NK-92 (cell line): ENCODE data around the gene GNAZ.

Experiments used
- DNase-seq: peaks from one replicate; lab custom pipeline; 2025; ENCODE audit not compliant: unreplicated experiment; lab: John Stamatoyannopoulos, UW

The GNAZ gene

DNA sequence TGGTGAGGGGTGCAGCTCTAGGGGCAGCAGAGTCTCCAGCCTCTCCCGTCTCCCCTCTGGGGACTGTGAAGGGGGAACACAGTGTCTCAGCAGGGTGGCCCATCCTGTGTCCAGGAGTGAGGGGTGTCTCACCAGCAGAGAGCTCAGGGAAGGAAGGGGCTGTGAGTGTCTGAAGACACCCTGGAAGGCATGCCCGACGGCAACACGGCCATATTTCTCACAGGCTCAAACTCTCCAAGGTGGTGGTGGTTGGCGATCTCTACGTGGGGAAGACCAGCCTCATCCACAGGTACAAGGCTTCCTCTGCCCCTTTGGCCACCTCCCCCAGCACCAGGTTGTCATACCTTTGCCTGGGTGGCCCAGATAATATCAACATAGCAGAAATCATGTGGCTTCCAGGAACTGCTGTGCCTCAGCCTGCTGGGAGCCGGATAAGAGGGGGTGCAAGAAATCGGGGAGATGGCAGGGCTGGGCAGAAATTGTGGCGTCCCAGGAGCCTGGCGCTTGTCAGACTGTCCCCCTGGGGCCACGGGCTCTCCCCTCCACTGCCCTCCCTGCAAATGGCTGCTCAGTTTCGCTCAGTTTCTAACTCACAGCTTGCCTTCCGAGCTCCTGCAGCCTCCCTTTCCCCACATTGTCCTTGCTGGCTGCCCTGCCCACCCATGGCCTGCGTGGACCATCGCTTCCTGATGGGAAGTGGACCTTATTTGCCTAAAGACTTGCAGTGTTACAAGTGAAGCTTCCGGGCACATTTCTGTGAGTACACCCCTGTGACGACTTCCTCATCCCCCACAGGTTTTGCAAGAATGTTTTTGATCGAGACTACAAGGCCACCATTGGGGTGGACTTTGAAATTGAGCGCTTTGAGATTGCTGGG lies 82.2 kb downstream of the GNAZ start:
- DNase-seq, result no peak

DNA sequence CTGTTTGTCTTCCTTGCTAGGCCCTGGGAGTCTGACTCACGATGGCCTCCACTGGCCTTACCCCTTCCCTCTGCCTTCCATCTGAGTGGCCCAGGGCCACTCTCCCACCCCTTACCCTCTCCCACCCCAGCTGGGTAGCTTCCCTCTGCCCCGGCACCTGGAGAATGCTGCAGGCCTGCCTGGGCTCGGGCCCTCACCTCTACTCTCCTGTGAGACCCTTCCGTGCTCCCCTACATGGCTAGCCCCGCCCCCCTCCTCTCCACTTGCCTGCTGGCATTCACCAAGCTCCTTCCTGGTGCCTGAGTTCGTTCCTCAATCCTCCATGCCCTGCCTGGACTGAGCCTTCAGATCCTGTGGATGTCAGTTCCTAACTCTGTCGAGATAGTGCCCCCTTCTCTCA lies 83.7 kb downstream of the GNAZ start:
- DNase-seq, result no peak

- DNase-seq, result no peak
Observed at GRCh38 chr22:23154461-23154860, 84.1 kb downstream of the GNAZ start.

DNA sequence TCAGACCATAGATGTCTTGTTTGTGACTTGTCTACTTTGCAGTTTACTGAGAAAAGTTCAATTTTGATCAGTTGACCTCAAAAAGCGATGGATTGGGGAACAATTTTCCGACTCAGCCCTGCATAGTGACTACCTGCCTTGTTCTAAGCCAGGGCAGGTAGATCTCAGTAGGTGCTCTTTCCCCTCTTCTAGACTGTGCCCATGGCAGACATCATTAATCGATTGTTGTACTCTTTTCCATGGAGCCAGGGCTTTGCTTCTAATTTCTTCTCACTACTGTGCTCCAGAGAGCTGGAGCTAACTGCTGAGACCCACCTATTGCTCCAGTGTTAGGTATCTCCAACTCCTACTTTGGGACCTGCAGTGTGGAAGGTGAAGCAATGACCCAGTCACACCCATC lies 84.8 kb downstream of the GNAZ start:
- DNase-seq, result no peak

DNA sequence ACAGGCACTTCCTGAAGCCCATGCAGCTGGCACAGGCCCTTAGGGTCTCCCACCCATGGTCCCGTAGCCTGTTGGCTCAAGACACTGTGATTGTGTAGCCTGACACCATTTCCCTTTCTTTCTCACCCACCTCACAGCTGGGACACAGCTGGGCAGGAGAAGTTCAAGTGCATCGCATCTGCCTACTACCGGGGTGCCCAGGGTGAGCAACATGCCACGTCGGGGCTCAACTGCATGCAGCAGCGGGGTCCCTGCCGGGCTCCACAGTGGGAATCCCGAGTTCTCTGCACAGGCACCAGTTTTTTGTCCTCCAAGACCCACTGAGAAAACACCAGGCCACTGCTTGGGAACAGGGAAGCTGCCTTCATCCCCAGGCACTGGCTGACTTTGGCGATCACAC lies 85.5 kb downstream of the GNAZ start:
- DNase-seq, result no peak

DNA sequence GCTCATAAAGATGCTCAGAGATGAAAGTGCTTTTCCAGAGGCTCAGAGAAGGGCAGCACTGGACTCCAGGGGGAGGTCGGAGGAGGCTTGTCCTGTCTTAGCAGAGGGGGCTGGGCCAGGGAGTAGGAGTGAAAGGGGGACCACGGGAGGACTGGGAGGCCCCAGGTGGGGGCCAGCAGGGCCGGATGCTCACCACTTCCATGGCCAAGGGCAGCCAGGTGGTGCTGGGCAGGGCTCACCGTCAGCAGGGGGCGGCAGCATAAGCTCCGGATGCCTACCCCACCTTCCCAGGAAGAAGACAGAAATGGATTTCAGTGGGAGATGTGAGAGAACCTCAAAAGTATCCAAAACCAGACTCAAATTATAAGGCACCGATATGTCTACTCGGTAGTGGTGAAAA lies 86.0 kb downstream of the GNAZ start:
- no peak for DNase-seq

DNA sequence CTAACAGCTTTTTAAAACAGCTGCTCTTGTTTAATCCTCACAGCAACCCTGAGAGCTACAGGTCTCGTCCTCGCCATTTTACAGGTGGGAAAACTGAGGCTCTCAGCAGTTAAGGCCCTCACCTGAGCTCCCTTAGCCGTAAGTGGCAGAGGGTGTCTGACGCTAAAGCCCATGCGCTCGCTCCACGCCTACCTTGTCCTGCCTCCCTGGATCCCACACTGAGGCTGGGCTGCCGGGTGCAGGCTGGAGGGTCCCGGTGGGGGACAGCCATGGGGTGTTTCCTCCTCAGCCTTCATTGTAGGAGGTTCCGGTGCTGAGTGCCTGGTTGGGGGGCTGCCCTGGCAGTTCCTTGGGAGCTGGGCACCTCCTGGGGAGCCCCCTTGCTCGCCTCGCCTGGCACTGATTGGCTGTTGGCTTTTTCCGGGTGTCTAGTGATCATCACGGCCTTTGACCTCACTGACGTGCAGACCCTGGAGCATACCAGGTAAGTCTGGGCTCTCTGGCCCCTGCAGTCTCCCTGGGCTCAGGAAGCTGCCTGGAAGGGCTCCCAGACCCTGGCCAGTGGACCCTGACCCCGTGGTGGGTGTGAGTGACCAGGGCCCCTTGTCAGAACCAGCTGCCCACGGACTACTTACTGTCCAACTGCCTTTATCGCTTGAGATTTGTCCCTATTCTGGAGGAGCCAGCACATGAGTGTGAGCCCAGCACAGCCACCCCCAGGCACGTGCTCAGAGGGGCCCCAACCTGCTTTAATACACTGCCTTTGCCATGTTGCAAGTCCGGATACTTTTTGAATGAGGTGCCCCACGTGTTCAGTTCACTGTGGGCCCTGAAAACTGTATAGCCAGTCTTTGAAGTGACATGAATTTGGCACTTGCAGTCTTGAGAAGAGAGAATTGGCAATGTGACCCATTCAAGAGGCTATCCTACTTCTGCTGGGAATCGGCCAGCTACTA lies 87.5 kb downstream of the GNAZ start:
- no peak for DNase-seq

DNA sequence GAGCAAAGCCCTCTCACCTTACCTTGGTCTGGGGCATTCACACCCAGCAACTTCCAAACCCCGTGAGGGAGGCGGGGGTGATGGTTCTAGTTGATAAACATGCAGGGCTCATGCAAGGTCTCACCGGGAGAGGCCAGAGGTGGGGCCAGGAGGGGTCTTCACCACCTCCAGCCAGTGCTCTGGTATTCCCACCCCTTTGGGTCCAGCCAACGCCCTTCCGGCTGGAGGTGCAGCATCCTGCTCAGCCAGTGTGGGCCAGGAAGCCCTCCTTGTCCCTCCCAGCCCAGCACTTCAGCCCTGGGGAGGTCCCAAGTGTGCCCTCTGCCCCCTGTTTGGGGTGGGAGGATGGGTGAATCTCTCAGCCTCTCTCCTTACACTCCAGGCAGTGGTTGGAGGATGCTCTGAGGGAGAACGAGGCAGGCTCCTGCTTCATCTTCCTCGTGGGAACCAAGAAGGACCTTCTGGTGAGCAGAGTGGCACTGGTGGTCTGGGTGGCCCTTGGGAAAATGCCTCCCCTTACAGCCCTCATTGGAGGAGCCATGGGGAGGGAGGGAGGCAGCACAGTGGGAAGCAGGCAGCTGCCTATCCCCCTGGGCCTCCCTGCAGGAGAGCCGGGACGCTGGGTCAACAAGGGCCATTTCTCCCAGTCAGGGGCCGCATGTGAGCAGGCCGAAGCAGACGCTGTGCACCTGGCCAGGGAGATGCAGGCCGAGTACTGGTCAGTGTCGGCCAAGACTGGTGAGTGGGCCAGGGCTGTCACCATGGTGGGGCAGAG lies 88.4 kb downstream of the GNAZ start:
- no peak for DNase-seq

DNA sequence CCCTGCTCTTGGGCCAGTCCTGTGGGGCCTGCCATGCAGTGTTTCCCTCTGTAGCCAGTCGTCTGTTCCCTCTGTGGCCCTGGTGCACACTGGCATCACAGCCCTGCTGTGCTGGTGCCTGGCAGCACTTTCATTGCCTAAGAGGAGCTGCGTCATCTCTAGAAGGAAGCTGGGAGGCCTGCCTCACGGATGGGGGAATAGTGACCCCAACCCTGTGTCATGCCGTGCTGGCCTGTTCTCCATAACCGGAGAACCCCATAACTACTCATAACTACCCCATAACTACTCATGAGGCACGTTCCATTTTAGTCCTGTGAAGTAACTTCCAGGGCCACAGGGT lies 88.9 kb downstream of the GNAZ start:
- DNase-seq, result no peak

GRCh38 chr22:23161029-23161428 lies 90.7 kb downstream of the GNAZ start:
- DNase-seq, result no peak

DNA sequence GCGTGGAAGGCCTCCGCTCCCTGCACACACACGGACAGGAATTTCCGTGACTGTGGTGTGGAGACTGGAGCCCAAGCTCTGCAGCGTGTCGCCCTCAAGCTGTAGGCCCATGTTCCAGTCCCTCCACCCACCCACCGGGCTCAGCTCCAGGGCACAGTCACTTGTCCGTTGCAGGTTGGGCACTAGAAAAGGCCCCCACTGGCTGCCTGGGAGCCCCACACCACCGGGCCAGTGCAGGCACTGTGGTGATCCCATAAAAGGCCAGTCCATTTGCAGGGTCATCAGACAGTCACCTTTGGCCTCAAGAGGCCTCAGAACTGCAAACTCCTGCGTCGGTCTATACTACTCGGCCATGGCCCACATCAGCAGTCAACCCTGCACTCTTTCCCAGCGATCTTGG lies 91.3 kb downstream of the GNAZ start:
- no peak for DNase-seq

GRCh38 chr22:23163665-23164064 lies 93.3 kb downstream of the GNAZ start:
- no peak for DNase-seq

GRCh38 chr22:23164091-23164490 lies 93.8 kb downstream of the GNAZ start:
- DNase-seq, result no peak

- DNase-seq, result no peak
Observed at GRCh38 chr22:23166042-23166831, 95.9 kb downstream of the GNAZ start.

DNA sequence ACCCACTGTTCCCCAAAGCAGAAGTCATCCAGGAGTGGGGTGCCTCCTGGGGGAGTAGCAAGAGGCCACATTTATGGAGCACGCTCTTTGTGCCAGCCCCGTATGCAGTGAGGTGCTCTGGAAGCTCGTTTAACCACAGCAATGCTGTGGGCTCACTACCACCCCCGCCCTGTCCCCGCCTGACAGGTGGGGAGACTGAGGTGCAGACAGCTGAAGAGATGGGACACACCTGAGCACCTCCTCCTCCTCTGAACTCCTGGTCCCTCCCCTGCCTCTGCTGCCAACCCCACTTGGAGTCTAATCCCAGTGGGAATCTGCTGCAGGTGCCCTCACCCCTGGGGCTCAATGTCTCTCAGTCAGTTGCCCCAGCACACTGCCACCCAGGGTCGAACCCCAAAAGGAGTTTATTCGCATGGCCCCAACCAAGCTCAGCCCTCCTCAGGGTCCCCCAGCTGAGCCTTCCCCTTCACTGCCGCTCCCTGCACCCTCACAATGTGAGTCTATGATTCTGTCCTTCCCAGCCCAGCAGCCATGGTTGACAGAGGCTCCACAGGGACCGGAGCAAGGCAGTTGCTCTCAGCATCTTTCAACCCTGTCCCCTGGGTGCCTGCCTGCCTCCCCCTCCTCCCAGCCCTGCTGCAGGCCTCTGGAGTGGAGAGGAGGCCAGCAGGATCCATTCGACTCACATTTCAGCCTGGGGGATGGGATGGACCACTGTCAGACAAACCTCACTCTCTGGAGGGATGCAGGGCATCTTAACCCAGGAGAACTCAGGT lies 96.7 kb downstream of the GNAZ start:
- DNase-seq, result no peak

DNA sequence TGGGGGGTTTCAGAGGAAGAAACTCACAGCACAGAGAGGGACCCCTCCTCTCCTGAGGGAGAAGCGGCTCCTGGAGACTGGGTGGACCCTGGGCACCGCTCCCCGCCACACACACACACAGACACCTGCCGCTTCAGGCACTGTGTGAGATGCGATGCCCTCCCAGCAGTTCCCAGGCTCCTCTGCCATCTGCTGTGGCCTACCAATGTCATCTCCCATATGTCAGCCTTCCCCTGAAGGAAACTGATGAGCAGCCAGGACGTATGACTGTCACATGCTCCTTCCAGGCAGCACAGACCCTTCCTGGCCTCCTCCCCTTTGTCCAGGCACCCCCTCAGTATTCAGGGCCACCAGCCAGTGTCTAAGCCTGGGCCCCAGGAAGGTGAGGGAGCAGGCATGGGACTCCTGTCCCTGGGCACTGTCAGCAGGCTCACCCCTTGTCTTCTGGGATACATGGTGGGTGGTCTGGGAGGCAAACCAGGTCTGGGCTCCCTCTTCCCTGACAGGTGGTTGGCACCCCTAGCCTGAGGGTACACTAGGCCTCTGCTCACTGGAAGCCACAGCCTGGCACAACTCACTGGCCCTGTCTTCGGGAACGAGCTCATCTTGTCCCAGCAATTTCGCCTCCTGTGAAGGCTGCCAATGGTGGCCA lies 98.2 kb downstream of the GNAZ start:
- DNase-seq, result no peak

DNA sequence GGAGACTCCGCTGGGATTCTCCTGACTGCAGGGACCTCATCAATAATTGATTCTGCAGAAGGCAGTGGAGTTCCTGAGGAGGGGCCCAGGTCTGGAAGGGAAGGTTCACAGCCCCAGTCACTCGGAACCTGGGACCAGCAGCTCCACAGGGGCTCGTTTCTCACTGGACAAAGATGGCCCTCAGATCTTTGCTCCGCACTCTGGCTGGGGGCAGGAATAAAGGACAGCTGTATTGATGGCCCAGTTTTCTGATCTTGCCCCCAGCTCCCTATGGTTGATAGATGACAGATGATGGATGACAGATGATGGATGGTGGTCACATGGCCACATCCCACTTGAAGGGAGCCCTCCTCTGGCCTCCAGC lies 98.7 kb downstream of the GNAZ start:
- DNase-seq, result no peak
